NAMALWA (cell line): ENCODE results near the gene PRKG1.
"Not testable (repeated sequence)": the region's sequence is repeated elsewhere in the genome, so short reads cannot be mapped to it uniquely, and the experiment has no call there.

Experiments
- DNase-seq: peaks from one replicate; pipeline ENCODE4 v3.0.0-alpha.2; 2015; ENCODE audit warnings: low spot score

The PRKG1 gene

DNA sequence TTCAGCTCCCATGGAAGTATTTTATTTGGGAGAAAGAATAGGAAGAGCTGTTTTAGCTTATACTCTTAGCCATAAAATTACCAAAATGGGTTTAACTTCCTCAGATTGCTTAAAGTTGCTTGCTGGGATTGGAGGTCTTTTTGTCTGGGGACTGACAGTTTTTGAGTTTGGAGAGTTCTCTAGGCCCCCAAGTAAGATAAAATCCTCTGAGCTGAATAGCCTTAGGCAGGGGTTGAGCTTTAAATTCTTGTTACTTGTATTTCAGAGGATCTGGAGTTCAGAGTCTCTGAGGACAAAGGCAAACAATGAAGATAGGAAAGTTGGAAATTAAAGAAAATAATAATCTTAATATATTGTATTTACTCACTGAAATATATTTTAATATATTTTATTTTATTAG lies 945.4 kb downstream of the PRKG1 start:
- DNase-seq = no peak

DNA sequence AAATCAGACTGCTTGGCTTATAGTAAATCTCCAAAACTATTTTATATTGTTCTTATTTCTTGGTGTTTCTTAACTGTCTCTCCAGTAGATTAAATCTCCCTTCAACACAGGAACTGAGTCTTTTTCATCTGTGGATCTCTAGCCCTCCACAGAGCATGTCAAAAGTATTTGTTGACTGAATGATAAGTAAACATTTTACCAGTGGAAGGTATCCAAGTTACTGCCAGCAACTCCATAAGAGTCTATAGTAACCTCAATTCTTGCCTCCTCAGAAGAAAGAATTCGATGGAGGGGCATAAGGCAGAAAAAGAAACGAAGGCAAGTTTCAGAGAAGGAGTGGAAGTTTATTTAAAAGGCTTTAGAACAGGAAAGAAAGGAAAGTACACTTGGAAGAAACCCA lies 945.9 kb downstream of the PRKG1 start:
- no peak for DNase-seq

DNA sequence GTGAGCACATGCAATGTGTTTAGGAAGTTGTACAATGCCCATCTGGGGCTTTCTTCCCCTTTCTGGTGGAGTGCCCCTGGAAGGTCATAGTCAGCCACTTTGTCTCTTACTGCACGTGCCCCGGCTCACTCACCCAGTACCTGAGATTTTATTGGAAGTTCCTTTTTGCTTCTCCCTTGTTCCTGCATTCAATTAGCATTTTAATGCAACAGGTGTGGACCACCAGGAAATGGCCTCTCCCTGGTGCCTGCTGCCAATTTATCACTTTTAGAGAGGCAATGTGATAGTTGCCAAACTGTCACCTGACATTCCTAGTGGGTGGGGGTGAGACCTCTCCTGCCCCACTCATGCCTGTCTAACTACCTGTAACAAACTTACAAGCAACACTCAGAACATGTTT lies 946.4 kb downstream of the PRKG1 start:
- no peak for DNase-seq

GRCh38 chr10:52027055-52027705 lies 952.9 kb downstream of the PRKG1 start:
- no peak for DNase-seq

DNA sequence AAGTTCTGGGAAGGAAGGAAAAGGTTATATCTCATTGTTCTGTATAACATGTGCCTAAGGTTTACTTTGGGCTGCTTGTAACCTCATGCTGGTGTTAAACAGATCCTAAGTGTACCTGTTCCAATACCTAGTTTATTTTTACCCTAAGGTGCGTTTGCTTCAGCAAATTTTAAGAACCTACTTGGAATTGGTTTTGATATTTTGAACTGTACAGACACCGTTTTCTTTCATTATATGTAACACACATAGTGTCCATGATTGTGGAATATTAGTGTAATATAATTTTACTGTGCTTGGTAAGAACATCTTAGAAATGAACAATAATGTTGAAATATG lies 954.2 kb downstream of the PRKG1 start:
- DNase-seq = no peak

GRCh38 chr10:52029628-52030027 lies 955.3 kb downstream of the PRKG1 start:
- no peak for DNase-seq

DNA sequence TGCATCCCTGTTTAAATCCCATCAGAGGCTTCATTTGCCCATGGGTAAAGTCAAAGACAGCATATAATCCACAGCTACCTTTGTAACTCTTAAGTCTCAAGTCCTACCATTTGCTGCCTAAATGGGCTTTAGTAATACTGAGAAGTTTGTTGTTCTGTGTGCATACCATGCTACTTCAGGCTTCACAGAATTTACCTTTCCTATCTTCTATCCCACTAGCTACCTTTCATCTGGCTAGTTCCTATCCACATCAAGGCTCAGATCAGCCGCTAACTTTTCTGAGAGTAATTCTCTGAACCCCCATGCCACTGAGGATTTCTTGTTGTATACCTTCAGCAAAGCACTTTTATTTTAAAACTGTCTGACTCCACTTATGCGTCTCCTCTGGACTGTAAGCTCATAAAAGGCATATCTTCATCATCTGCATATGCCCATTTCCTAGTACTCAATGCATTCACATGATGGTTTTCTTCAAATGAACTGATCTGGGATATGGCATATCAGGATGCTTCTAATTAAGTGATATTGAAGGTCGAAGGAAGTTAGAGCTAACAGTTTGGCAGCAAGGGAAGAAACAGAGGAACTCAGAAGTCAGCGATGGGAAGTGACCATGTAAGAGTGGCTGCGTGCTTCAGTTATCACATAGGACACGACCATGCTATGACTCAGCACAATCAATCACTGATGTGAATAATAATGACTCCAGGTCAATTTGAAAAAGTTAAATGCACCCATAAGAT lies 955.9 kb downstream of the PRKG1 start:
- DNase-seq = no peak

DNA sequence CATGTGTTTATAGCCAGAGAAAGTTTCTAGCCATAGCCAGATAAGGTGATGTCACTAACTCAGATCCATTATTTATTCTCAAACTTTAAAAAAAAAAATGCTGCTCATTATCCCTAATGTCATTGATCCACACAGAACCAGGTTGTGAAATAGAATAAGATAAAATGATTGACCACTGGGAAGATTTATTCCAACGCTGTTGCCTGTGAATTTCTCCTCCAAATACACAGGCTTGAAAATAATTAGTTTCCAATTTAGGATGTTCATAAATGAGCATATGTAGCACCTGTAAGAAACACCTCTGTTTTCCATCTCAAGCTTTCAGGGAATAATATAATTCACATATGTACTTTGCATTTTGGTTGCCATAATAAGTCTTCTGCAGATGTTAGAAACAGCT lies 956.7 kb downstream of the PRKG1 start:
- DNase-seq = no peak

DNA sequence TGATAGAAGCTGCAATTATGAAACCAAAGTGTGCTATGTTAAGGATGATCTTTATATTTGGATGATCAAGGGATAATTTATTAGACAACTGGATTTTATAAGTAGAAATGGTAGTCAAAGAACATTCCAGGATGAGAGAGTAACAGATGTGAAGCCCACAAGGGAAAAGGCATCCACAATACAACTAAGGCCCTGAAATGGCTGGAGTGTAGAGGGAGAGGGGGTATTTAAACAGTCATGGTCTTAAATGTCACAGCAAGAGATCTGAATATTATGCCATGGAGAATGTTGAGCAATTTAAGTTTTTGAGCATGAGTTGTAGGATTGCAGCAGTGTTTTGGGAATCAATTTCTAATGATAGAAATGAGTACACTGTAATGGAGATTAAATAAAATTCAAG lies 957.5 kb downstream of the PRKG1 start:
- DNase-seq = no peak

GRCh38 chr10:52032681-52033629 lies 958.7 kb downstream of the PRKG1 start:
- no peak for DNase-seq

DNA sequence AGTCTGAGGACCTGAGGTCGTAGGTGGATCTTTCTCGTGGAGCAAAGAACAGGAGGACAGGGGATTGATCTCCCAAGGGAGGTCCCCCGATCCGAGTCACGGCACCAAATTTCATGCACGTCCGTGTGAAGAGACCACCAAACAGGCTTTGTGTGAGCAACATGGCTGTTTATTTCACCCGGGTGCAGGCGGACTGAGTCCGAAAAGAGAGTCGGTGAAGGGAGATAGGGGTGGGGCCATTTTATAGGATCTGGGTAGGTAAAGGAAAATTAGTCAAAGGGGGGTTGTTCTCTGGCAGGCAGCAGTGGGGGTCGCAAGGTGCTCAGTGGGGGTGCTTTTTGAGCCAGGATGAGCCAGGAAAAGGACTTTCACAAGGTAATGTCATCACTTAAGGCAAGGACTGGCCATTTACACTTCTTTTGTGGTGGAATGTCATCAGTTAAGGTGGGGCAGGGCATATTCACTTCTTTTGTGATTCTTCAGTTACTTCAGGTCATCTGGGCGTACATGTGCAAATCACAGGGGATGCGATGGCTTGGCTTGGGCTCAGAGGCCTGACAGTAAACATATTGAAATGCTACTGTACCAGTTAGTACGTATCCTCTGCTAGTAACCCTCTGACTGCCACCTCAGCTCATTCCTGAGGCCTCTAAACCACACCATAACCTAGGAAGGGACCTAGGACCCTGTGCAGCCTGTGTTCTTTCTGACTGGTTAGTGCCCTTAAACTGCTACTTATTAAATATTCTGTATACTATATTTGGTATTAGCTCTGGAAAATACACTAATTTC lies 964.9 kb downstream of the PRKG1 start:
- DNase-seq = not testable (repeated sequence)

- no peak for DNase-seq
These were observed 966.2 kb downstream of the PRKG1 start for GRCh38 chr10:52040486-52040885.

DNA sequence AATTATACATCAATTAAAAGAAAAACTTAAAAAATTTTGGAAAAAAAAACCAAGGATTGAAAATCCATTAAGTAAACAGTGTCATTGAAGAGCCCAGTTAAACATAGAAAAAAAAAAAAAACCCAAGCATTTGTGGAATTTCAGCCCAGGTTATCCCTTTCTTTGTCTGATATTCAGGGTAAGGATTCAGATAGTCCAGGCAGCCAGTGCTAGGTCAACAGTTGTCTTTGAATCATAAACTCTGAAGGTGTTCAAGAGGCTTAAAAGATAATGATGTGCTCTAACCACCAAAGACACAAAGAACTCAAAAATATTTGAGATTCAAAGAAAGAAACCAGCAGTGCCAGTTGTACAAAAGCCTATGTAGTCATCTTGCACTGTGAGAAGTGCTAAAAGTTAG lies 969.5 kb downstream of the PRKG1 start:
- DNase-seq = no peak

DNA sequence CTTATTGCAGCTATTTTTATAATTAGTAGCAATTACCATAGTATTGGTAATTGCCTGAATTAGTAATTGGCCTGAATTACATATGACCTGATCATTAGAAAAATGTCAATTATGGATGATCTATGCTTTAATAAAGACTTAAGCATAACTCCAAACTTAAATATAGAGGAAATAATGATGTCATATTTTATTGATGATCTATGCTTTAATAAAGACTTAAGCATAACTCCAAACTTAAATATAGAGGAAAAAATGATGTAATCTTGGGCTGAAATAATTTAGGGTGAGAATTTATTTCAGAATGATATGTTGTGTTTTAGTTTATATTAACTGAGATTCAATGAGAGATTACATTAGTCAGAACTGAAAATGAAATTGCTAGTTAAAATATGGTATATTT lies 973.8 kb downstream of the PRKG1 start:
- no peak for DNase-seq

GRCh38 chr10:52050429-52051047 lies 976.3 kb downstream of the PRKG1 start:
- no peak for DNase-seq

DNA sequence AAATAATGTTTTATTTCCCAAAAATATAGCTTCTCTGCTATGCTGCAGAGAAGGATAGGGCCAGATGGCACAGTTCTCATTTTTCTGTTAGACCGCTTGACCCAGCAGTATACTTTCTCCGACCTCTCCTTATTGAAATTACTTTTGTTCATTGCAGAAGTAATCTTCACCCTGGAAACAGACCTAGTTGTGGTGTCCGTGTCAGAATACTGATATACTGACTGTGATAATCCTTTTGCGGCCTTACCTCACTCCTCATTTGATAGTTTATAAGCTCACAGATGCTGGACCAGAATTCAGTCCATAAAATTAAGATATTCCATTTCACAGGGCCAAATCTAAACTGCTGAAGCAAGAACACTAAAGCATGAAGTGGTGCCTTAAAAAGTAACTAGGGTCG lies 979.2 kb downstream of the PRKG1 start:
- no peak for DNase-seq

DNA sequence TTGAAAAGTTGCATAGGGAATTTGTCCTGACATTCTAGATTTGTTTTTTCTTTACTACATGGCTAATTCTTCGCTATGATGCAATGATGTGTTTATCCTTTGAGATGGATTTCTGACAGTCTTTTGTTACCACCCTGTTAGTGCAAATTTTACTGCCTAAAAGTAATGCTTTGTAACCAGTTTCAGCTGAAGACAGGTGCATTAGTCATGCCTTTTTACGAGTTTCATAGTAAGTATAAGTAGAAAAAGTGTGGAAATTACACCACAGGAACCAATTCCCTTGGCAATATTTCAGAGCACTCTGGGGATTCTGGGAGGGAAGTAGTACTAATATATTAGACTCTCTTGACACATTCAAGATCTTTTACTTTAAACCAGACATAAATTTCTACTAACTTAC lies 982.0 kb downstream of the PRKG1 start:
- no peak for DNase-seq

GRCh38 chr10:52059089-52059488 lies 984.8 kb downstream of the PRKG1 start:
- DNase-seq = no peak

DNA sequence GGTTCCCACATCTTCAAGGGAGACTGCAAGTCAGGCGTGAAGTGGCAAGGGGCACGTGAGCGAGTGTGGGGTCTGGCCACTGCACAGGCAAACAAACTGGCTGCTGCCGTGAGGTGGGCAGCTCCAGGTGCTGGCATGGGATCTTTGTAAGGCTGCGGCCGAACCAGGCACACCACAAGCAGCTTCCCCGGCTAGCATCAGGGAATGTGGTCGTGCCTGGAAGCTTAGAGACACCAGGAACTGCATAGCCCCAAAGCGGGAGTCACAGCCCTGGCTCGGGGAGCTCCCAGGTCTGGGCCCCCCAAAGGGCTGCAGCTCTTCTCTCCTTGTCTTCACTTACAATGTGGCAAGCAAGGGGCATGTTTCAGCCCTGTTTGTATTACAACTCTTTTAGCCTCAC lies 988.9 kb downstream of the PRKG1 start:
- DNase-seq = no peak

DNA sequence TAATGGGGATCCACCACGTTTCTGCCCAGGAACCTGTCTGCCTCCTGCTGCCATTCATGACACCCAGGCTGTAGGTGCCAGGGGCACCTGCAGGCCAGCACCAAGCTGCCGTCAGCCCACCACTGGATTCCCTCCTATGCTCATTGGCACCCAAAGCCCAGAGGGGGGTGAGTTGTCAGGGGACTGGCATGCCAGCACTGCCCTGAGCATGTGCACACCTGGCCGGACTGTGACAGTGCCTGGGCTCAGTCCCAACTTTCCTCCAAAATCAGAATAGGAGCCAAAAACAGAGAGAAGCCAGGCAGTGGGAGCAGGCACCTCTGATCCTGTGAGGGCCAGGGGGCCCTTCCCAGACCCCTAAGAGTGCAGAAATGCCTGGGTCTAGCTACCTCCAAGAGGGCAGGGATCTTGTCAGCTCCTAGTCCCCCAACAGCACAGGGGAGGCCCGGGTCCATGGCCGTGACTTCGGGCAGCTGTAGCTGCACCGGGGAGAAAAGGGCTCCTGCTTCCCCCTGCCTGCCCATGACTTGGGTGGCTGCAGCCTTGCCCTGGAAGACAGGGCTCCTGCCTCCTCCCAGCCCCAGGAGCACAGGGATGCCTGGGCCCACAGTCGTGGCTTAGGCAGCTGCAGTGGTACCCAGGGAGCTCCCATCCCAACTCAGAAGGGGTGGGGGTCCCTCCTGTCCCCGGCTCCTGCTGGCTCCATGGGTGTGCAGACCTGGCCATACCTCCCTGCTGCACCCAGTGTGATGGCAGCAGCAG lies 990.0 kb downstream of the PRKG1 start:
- no peak for DNase-seq

- DNase-seq = peak; percentile 2
These were observed 992.1 kb downstream of the PRKG1 start for GRCh38 chr10:52066383-52066782.
